GM21360 (cell line): Measurements from ENCODE around the gene AQP5.

Experiments used
- ATAC-seq: cut with Tn5 transposase; IDR thresholded peaks from one replicate; pipeline ENCODE4 v1.9.1; 2021; ENCODE audit warnings: mild to moderate bottlenecking, moderate library complexity; ENCODE audit not compliant: unreplicated experiment

The AQP5 gene

GRCh38 chr12:49961111-49961922 lies at the start of gene AQP5:
AQP5 (plus strand) TSS chr12:49961872; CDS start chr12:49962018, 146 bp downstream.
- no peak for ATAC-seq

DNA sequence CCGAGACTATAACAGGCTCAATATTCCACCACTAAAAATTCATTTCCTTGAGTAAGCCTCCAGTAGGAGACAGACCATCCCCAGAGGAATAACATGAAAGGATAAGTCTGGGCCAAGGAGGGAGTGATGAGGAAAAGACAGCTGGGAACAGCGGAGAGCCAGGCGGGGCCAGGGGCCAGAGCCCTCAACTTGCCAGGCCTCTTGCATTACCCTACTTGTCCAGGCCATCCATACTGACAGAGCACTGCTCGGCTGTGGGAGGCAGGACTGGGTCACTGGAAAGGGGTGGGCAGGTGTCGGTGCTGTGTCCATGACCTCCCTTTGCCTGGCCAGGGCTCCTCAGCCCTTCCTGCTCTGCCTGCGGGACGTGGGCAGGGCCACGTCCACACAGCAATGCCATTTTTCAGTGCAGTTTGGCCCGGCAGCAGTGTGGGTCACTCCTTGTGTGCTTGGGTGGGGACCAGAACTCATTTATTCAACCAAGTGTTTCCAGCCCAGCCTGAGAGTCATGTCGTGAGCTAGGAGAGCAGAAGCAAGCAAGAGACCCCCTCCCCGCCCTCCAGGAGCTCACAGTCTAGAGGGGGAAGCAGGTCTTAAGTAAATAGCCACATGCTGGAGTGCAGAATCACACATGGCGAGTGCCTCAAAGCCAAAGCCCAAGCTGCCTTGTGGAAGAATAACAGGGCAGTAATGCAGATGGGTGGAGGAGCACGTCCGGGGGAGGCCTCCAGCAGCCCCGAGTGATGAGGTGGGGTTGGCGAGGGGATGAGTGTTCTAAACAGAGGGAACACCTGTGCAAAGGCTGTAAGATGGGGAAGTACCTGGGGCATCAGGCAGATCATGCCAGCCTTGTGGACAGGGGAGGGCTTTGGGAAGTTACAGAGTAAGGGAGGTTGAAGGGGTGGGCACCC lies 49.1 kb upstream of the AQP5 start:
- ATAC-seq, result no peak

- no peak for ATAC-seq
Measured at GRCh38 chr12:49916129-49916919, 45.3 kb upstream of the AQP5 start.

GRCh38 chr12:49917166-49917787 lies 44.4 kb upstream of the AQP5 start:
- ATAC-seq, result no peak

GRCh38 chr12:49917788-49918173 lies 43.9 kb upstream of the AQP5 start:
- no peak for ATAC-seq

GRCh38 chr12:49920241-49920914 lies 41.3 kb upstream of the AQP5 start:
- ATAC-seq, result no peak

DNA sequence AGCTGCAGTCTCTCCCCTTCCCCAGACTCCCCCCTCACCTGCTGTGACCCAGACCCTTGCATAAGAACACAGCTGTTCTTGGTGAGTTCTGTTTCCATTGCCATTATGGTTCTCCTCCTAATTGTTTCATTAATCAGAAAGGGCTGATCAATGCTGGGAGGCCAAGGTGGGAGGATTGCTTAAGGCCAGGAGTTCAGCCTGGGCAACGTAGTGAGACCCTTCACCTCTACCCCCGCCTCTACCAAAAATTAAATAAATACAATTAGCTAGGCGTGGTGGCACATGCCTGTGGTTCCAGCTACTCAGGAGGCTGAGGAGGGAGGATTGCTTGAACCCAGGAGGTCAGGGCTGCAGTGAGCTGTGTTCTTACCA lies 40.8 kb upstream of the AQP5 start:
- ATAC-seq, result no peak

GRCh38 chr12:49921299-49921698 lies 40.4 kb upstream of the AQP5 start:
- ATAC-seq, result no peak

- no peak for ATAC-seq
Measured at GRCh38 chr12:49921936-49922335, 39.7 kb upstream of the AQP5 start.

DNA sequence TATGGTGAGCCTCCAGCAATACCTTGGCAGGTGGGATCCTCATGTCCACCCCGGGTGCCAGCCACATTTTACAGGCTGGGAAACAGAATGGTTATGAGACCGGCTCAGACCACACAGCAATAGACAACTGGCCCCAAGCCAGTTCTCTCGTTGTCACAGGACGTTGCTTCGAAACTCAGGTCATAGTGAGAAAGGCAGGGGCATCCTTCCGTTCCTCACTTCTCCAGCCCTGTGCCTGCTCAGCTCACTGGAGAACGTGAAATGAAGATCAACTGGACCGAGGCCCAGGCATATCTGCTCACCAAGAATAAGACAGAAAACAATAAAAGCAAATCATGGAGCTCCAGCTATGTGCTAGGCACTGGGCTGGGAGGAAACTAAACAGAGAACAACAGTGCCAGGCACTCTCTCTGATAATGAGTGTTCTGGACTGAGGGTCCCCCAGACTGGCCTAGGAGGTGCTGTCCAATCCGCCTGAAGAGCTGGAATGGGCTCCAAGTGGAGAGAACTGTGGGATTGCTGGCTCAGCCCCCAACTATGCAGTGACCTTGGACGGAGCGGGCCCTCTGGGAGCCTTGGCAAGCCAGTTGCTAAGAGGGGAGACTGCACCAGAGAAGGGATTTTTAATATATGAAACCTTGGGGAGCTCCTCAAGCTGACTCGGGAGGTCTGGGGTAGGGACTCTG lies 39.2 kb upstream of the AQP5 start:
- no peak for ATAC-seq

DNA sequence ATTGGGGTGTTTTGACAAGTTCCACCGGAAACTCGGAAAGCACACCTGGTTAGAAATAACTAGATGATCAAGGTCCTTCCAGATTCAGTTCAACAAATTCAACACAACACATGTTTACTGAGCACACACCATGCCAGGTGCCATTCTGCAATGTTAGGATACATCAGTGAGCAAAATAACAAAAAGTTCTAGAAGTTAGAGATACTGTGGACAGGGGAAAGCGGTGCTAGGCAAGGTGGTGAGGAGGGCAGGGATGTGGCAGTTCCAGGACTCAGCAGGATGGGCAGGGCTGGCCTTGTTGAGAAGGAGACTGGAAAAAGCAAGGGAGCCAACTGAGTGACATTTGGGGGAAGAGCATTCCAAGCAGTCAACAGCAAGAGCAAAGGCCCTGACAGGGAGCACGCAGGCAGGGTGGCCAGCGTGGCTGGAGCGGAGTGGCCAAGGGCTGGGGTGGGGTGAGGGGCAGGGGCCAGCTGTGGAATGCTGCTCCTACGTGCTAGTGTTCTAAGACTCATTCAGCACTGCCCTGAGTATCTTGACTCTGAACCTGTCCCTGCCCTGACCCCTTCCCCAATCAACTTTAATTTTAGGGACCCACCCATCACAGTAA lies 38.5 kb upstream of the AQP5 start:
- ATAC-seq, result no peak

GRCh38 chr12:49923880-49924556 lies 37.7 kb upstream of the AQP5 start:
- no peak for ATAC-seq

- no peak for ATAC-seq
Measured at GRCh38 chr12:49924628-49925246, 36.9 kb upstream of the AQP5 start.

GRCh38 chr12:49925433-49926204 lies 36.1 kb upstream of the AQP5 start:
- no peak for ATAC-seq

DNA sequence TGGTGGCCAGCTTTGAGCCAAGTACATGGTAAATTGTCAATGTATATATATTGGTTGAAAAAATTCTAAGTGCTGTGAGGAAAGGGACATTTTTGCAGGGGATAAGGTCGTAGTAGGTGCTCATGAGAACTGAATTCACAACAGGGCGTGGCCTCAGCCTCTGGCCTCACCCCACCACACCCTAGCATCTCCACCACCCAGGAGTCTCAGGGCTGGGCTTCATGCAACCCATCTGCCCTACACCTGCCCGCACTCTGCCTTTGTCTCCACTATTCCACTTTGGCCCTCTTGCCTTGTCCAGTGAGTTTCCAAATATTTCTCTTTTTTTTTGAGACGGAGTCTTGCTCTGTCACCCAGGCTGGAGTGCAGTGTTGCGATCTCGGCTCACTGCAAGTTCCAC lies 33.2 kb upstream of the AQP5 start:
- no peak for ATAC-seq

DNA sequence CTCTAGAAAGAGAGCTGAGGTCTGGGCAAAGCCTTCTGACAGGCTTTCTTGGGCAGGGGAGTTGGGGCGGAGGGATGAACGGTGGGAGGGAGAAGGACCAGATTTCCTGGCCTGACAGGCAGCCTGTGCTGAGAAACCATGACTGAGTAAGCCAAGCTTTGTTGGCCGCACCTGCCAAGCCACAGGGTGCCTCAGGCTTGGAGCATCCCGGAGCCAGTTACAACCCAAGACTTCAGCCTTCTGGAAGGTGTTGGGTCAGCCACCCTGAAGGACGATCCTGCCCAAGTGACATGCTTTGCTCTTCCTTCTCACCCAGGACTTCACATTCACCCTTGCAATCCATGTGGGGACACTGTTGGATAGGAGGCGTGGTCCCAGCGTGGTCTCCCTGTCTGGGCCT lies 32.1 kb upstream of the AQP5 start:
- ATAC-seq, result no peak

- no peak for ATAC-seq
Measured at GRCh38 chr12:49930515-49931288, 31.0 kb upstream of the AQP5 start.
